Stimulated activated effector memory CD8-positive, alpha-beta T cell treated with anti-CD3 and anti-CD28 coated beads, Interleukin-12 subunit alpha, Interleukin-12 subunit beta, amount 100 ng/mL, for 72 hours (primary cell): ENCODE data around the gene PRR5L.

ENCODE experiments used
- ATAC-seq: fragments of 150-1000 bp; cut with Tn5 transposase; 2 replicates; pipeline ENCODE4 v1.10.0; 2021
- DNase-seq, 2 donors: peaks; one replicate each; pipeline ENCODE4 v3.0.0; 2021 to 2022; ENCODE audit warnings: low spot score in 2 of 2
- H3K27ac Mint-ChIP-seq: one replicate; pipeline ENCODE4 v1.8.0; 2022; ENCODE audit warnings: mild to moderate bottlenecking, mixed read lengths
- H3K36me3 Mint-ChIP-seq: one replicate; pipeline ENCODE4 v1.8.0; 2022; ENCODE audit warnings: mild to moderate bottlenecking, mixed read lengths
- H3K4me1 Mint-ChIP-seq: one replicate; pipeline ENCODE4 v1.8.0; 2022; ENCODE audit warnings: mixed read lengths
- H3K4me3 Mint-ChIP-seq: one replicate; pipeline ENCODE4 v1.8.0; 2022; ENCODE audit warnings: mild to moderate bottlenecking, mixed read lengths
- H3K9me3 Mint-ChIP-seq: one replicate; pipeline ENCODE4 v1.8.0; 2022; ENCODE audit warnings: mixed read lengths

Gene PRR5L

DNA sequence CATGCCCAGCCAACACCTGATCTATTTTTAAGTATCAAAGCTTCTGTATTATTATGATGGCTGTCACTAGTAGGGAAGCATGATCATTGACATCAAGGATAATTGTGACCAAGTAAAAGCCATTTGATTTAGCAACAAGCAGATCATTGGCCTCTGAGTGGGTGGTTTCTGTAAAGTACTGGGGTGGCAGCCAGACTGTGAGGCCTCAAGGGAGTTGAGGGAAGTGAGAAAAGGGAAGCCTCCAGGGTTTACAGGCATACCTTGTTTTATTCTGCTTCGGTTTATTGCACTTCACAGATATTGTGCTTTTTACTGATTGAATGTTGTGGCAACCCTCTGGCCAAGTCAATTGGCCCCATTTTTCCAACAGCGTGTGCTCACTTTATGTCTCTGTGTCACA lies 60.1 kb downstream of the PRR5L start:
- Mint-ChIP-seq H3K4me1 (peaks cover 80% of the 10 kb centered on the region), H3K9me3 (no peaks in the 10 kb centered on the region), H3K4me3 (no peak overlapping the region), H3K27ac (no peak overlapping the region), H3K36me3 (peaks cover 18% of the 10 kb centered on the region)
- DNase-seq = no peak
- no peak for ATAC-seq

DNA sequence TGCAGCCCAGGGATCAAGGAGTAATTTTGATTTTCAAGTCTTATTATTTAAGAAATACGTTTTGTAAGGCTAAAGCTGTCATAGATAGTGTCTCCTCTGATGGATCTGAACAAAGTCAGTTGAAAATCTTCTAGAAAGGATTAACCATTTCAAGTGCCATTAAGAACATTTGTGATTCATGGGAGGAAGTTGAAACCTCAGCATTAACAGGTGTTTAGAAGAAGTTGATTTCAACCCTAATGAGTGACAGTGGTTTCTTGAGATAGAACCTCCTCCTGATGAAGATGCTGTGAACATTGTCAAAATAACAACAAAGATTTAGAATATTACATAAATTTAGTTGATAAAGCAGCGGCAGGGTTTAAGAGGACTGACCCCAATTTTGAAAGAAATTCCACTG lies 61.7 kb downstream of the PRR5L start:
- DNase-seq (no peak), ATAC-seq (no peak)
- H3K27ac Mint-ChIP-seq = no peak overlapping the region
- H3K9me3 Mint-ChIP-seq = no peaks in the 10 kb centered on the region
- peaks cover 9% of the 10 kb centered on the region for H3K36me3 Mint-ChIP-seq
- peaks cover 80% of the 10 kb centered on the region for H3K4me1 Mint-ChIP-seq
- H3K4me3 Mint-ChIP-seq = no peak overlapping the region

DNA sequence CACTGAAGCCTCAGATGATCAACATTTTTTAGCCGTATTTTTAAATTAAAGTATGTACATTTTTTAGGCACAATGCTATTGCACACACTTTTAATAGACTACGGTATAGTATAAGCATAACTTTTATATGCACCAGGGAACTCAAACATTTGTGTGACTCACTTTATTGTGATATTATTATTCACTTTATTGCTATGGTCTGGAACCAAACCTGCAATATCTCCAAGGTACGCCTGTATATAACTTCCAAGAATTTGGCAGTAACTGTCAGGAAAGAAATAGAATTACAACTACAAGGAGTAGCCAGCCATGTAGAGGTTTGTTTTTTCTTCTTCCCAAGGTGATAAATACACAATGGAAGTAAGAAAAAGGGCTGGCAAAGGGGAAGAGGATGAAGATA lies 62.3 kb downstream of the PRR5L start:
- H3K4me3 Mint-ChIP-seq = no peak overlapping the region
- DNase-seq = no peak
- H3K4me1 Mint-ChIP-seq = peaks cover 80% of the 10 kb centered on the region
- H3K27ac Mint-ChIP-seq = no peak overlapping the region
- ATAC-seq = no peak
- H3K36me3 Mint-ChIP-seq = peaks cover 9% of the 10 kb centered on the region
- H3K9me3 Mint-ChIP-seq = no peaks in the 10 kb centered on the region

DNA sequence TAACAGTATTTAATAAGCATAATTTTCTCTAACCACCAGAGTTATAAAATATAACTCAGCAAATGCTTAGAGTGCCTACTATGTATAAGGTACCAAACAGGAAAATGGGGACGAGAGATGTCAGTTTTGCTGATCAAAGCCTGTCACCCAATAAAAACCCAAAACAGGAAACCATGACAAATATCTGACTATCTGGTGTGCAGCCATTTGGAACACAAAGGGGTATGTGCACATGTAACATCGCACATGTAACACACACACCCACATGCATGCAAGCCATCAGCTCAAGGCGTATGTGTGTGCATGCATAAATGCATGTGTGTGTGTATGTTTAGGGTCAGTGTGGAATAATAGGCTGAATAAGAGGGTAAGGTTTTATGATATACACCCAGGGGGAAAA lies 64.2 kb downstream of the PRR5L start:
- no peaks in the 10 kb centered on the region for H3K9me3 Mint-ChIP-seq
- ATAC-seq (peak; percentile 57), DNase-seq (no peak)
- H3K4me1 Mint-ChIP-seq = peaks cover 72% of the 10 kb centered on the region
- peak overlapping the region; percentile 14 for H3K4me3 Mint-ChIP-seq
- H3K27ac Mint-ChIP-seq = no peak overlapping the region
- no peaks in the 10 kb centered on the region for H3K36me3 Mint-ChIP-seq

DNA sequence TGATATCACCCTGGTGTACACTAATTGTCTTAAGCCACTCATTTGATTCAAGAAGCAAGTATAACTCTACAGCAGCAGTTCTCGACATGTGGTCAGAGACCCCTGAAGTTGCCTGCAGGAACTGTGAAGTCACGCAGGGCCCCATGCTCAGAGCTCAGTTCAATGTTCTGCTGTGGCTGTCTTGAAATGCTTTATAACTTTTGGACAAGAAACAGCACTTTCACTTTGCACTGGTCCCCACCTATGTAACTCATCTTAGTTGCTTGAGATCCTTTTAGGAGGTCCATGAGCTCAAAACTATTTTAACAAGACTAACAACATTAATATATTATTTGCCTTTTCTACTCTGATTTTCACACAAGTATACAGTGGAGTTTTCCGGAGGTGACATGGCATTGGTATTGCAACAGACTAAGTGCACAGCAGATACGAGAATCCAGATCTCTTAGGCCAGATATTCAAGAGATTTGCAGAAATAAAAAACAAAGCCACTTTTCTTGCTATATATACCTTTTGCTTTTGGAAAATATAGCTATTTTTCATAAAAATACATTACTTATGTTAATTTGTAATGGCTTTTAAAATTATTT lies 64.8 kb downstream of the PRR5L start:
- peaks cover 68% of the 10 kb centered on the region for H3K4me1 Mint-ChIP-seq
- H3K4me3 Mint-ChIP-seq = peak overlapping the region; percentile 14
- no peaks in the 10 kb centered on the region for H3K36me3 Mint-ChIP-seq
- no peaks in the 10 kb centered on the region for H3K9me3 Mint-ChIP-seq
- ATAC-seq (peak; percentile 26), DNase-seq (no peak)
- no peak overlapping the region for H3K27ac Mint-ChIP-seq

DNA sequence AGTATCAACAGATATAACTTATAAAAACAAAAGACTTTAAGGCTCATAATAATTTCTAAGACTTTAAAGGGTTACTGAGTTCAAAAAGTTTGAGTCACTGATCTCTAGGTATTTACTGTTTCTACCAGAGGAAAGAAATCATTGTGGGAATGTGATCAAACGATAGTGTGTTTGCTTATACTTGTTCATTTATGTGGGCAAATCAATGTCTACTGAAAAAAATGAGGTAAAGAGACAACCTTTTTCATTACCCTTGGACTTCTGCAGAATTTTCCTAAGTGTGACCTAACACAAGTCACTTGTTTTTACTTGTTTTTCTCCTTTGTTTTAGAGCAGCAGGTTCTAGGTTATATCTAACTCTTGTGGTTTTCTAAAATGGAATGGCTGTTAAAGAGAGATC lies 65.4 kb downstream of the PRR5L start:
- ATAC-seq (no peak), DNase-seq (no peak)
- H3K36me3 Mint-ChIP-seq = no peaks in the 10 kb centered on the region
- peak overlapping the region; percentile 40 for H3K4me3 Mint-ChIP-seq
- no peaks in the 10 kb centered on the region for H3K9me3 Mint-ChIP-seq
- H3K27ac Mint-ChIP-seq = no peak overlapping the region
- peaks cover 62% of the 10 kb centered on the region for H3K4me1 Mint-ChIP-seq

DNA sequence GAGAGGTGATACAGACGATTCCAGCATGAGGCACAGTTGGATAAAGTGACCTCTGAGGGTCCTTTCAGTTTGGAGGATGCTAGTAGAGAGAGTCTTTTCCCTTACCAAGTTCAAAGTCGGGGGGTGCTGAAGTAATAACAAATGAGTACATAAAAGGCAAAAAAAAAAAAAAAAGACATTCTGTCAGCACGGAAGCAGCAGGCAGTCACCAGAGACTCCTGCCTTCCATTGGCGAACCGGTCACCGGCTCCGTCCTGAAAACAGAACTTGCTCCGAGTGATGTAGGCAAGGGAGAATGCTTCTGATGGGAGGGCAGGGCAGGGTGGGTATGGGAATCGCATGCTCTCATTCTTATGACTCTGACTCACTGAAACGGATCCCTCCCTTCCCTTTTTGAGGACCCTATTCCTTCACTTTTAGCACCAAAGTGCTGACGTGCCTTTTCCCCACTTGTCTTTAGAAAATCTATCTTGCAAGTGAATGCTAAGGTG lies 65.9 kb downstream of the PRR5L start:
- Mint-ChIP-seq H3K36me3 (no peaks in the 10 kb centered on the region), H3K4me1 (peaks cover 58% of the 10 kb centered on the region), H3K27ac (no peak overlapping the region), H3K4me3 (peak overlapping the region; percentile 40), H3K9me3 (no peaks in the 10 kb centered on the region)
- DNase-seq = no peak
- no peak for ATAC-seq

DNA sequence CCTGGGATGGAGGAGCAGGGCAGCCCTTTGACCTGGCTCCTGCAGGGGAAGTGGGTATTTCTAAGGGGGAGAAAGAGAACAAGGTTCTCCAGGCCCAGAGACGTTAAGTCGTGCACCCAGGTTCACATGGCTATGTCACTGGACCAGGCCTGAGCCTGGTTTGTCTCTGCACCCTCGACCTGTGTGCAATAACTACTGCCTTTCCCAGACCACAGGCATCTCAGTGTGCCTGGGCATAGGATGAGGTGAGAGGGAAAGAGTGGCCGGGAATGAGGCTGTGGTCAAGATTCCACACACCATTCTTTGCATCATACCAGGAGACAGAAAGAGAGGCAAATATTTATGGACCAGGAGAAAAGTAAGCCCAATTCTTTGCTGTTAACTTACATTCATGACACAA lies 66.8 kb downstream of the PRR5L start:
- ATAC-seq = no peak
- DNase-seq = no peak
- H3K9me3 Mint-ChIP-seq = no peaks in the 10 kb centered on the region
- H3K4me3 Mint-ChIP-seq = peak overlapping the region; percentile 40
- H3K27ac Mint-ChIP-seq = no peak overlapping the region
- H3K36me3 Mint-ChIP-seq = no peaks in the 10 kb centered on the region
- peaks cover 48% of the 10 kb centered on the region for H3K4me1 Mint-ChIP-seq

DNA sequence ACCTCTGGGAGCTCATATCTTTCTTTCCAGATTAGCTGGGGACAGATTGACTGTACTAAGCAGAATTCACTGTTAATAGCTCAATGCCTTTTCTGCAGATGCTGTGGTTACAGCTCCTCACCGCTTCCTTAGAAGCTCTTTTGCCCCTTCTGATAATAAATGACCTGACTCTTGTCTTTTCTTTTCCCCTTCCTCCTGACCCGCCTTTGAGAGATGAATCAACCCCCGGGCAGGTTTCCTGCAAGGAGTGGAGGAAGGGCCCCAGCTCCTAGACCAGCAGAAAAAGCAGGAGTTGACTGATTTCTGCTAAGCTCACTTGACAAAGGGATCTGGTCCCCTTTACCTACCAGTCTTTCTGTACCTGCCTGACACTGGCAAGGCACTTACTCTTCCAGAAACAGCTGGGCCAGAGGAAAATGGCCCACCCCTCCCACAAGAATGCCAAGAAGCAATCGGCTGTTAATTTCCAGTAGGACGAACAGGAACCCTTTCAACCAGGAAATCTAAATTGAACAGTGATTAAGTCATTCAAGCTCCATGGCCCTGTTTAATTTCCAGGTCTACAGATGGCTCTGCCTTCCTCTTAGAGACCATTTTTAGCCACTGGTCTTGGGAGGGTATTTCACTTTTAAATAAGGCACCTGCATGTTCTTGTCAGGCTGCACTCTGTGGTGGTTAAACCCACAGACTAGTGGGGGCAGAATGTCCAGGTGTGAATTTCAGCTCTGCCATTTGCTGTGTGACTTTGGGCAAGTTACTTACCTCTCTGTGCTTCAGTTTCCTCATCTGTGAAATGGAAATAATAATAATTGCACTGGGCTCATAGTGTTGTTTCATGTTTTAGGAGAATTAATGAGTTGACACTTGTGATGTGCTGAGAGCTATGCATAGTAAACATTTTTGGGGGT lies 67.5 kb downstream of the PRR5L start:
- no peak for ATAC-seq
- Mint-ChIP-seq H3K9me3 (no peaks in the 10 kb centered on the region), H3K27ac (no peak overlapping the region), H3K4me3 (no peak overlapping the region), H3K36me3 (no peaks in the 10 kb centered on the region), H3K4me1 (peaks cover 46% of the 10 kb centered on the region)
- DNase-seq = no peak

DNA sequence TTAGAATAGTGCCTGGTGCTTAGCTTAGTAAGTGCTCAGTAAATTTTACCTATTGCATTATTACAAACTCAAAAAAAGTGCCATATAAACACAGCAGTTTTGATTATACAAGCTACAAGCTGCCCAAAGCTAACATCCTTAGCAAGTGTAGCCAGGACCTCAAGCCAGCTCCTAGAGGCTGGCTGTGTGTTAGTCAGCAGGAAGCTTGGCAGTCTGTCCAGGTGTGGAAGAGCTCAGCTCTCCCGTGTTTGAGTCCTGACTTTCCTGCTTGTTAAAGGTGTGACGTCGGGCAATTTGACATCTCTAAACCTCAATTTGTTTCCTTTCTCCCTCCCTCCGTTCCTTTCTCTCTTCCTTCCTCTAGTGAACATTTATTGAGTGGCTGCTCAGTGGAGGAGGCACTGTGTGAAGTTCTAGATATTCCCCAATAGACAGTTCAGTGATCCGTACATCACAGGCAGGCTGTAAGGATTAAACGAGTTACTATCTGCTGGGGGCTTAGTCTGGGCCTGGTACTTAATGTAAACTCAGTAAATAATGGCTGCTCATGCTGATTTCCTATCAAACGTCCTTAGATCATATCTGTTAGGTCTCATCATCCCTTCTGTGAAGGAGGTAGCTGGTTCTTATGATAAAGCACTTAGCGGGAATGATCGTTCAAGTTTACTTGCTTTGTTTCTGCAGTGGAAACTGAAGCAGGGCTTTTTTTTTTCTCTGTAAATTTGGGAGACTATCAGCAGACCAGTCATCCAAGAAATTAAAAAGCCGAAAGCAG lies 68.7 kb downstream of the PRR5L start:
- Mint-ChIP-seq H3K36me3 (no peaks in the 10 kb centered on the region), H3K4me3 (no peak overlapping the region), H3K9me3 (no peaks in the 10 kb centered on the region), H3K4me1 (peaks cover 40% of the 10 kb centered on the region), H3K27ac (peak overlapping the region; percentile 7)
- no peak for ATAC-seq
- DNase-seq = no peak

DNA sequence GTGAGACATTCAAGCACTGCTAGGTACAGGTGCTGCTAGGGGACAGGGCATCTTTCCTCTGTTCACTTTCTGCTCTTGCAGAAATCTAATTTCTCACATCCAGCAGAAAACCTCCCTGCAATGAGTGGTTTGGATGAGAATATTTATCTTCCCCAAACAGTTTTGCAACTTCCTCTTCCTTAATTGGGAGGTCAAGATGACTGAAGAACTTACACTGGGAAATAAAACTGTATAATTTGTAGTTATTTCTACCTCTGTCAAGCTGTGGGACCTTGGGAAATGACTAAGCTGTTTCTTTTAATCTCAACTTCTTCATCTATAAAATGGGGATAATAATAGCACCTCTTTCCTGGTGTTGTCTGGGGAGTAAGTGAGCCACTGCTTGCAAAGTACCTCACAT lies 69.8 kb downstream of the PRR5L start:
- no peaks in the 10 kb centered on the region for H3K36me3 Mint-ChIP-seq
- H3K4me1 Mint-ChIP-seq = peaks cover 28% of the 10 kb centered on the region
- no peak for DNase-seq
- no peak for ATAC-seq
- no peak overlapping the region for H3K27ac Mint-ChIP-seq
- no peaks in the 10 kb centered on the region for H3K9me3 Mint-ChIP-seq
- no peak overlapping the region for H3K4me3 Mint-ChIP-seq

DNA sequence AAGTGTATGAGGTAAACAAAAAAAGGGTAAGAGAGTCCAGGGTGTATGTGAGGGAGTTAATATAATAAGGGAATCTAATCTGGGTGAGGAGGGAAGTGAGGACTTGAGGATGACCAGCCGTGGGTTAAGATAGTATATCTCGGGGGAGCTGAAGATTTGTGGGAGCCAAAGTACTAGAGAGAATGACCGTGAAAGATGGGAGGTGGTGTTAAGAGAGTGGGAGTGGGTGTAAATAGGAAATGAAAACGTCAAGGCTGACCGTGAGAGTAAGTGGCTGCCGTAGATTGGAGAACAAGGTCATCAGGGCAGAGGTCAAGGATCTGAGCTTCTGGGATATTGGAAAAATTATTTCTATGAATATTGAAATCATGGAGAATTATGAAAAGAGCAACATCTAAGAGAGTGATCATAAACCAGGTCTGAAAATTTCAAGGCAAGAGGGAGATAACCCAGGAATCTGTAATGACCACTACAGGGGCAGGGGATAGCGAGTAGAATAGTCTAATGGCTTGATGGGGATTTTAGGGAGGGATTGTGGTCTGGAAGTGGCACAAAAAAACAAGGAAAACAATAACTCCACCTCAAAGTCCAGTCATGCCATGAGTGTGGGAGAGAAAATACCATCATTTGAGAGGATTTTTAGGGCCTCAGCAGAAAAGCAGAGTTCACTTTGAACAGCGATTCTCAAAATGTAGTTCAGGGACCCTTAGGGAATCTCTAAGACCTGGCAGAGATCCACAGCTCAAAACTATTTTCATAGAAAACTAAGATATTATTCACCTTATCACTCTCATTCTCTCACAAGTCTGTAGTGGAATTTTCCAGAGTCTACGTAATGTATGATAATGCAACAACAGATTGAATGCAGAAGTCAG lies 72.0 kb downstream of the PRR5L start:
- ATAC-seq (no peak), DNase-seq (no peak)
- H3K4me1 Mint-ChIP-seq = peaks cover 14% of the 10 kb centered on the region

DNA sequence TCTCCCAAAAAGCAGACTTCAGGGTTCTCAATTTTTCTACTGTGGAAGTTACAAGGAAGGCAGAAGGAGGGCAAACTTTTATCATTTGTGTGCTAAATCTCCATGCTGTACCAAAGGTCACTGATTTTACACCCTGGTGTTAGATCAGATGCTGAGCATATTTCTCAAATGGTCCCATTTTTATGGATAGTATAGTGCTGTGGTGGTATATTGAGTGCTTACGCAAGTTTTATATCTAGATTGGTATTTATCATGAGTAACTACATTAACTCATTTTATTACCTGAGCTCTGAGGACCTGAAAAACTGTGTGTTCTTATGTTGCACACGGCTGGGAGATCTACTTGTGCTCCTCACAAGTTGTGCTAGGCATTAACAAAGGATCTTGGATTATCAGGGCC lies 75.1 kb downstream of the PRR5L start:
- DNase-seq (no peak), ATAC-seq (no peak)
- H3K4me3 Mint-ChIP-seq = no peak overlapping the region
- peaks cover 11% of the 10 kb centered on the region for H3K4me1 Mint-ChIP-seq
- H3K27ac Mint-ChIP-seq = no peak overlapping the region
- peaks cover 2% of the 10 kb centered on the region for H3K36me3 Mint-ChIP-seq
- no peaks in the 10 kb centered on the region for H3K9me3 Mint-ChIP-seq

More for the DNA sequence above, 72.0 kb downstream of the PRR5L start:
- no peak overlapping the region for H3K27ac Mint-ChIP-seq
- no peak overlapping the region for H3K4me3 Mint-ChIP-seq
- H3K9me3 Mint-ChIP-seq = no peaks in the 10 kb centered on the region
- H3K36me3 Mint-ChIP-seq = no peaks in the 10 kb centered on the region

DNA sequence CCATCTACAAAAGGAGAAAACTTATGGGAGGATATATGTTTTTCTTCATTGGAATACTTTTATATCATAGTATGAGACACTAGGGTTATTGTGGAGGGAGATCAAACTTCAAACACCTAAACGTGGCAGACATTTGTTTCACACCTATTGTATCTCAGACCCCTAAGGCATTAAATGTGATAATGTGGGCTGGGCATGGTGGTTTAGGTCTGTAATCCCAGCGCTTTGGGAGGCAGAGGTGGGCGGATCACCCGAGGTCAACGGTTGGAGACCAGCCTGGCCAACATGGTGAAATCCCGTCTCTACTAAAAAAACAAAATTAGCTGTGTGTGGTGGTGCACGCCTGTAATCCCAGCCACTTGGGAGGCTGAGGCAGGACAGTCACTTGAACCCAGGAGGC lies 75.5 kb downstream of the PRR5L start:
- peaks cover 6% of the 10 kb centered on the region for H3K36me3 Mint-ChIP-seq
- DNase-seq (no peak), ATAC-seq (no peak)
- no peak overlapping the region for H3K4me3 Mint-ChIP-seq
- no peak overlapping the region for H3K27ac Mint-ChIP-seq
- no peaks in the 10 kb centered on the region for H3K9me3 Mint-ChIP-seq
- H3K4me1 Mint-ChIP-seq = peaks cover 11% of the 10 kb centered on the region
